HL-60 (cell line): Measurements from ENCODE around the gene CCDC88A.

Source experiments
- TF ChIP-seq, protein P1 (sequence below): IDR thresholded peaks from 2 replicates; pipeline ENCODE4 v1.6.1; 2012; ENCODE audit warnings: low read depth; ENCODE audit not compliant: insufficient replicate concordance
- TF ChIP-seq, protein P2 (sequence below): IDR thresholded peaks from one replicate; pipeline ENCODE4 v1.5.1; 2011; ENCODE audit warnings: low read length, control low read depth, inconsistent platforms; ENCODE audit not compliant: insufficient read depth

DNA sequence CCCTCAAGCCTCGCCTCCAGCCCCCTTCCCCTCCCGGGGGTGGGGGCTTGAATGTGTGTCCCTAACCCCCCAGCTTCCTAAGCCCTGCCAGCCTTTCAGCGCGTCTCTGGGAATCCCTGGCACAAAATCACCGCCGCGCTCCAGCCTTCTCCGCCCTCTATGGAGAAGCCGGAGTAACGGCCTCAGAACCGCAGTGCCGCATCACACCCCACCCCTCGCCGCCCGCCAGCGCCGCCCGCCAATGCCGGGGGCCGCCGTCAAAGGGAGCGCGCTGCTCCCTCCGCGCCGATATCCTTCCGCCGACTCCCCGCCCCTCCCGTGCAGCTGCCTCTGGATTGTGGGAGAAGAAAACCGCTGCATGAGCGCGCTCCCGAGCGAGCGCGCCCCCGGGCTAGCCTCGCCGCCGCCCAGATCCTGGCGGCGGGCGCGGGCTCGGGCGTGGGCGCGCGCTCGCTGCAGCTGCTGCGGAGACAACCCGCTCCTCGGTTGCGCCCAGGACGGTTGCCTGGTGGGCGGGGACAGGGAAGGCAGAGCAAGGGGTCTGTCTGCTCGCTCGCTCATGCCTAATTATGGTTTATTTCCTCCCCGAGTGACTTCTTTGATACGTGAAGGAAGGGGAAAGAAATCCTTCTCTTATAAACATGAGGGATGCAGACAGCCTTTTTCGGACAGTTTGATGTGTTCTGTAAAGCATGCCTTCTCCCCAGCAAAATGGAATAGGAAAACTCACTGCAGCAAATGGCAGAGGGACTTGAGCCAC, at the start of gene CCDC88A:
- TF ChIP-seq, protein P1, sequence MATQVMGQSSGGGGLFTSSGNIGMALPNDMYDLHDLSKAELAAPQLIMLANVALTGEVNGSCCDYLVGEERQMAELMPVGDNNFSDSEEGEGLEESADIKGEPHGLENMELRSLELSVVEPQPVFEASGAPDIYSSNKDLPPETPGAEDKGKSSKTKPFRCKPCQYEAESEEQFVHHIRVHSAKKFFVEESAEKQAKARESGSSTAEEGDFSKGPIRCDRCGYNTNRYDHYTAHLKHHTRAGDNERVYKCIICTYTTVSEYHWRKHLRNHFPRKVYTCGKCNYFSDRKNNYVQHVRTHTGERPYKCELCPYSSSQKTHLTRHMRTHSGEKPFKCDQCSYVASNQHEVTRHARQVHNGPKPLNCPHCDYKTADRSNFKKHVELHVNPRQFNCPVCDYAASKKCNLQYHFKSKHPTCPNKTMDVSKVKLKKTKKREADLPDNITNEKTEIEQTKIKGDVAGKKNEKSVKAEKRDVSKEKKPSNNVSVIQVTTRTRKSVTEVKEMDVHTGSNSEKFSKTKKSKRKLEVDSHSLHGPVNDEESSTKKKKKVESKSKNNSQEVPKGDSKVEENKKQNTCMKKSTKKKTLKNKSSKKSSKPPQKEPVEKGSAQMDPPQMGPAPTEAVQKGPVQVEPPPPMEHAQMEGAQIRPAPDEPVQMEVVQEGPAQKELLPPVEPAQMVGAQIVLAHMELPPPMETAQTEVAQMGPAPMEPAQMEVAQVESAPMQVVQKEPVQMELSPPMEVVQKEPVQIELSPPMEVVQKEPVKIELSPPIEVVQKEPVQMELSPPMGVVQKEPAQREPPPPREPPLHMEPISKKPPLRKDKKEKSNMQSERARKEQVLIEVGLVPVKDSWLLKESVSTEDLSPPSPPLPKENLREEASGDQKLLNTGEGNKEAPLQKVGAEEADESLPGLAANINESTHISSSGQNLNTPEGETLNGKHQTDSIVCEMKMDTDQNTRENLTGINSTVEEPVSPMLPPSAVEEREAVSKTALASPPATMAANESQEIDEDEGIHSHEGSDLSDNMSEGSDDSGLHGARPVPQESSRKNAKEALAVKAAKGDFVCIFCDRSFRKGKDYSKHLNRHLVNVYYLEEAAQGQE = peak; percentile 58
- TF ChIP-seq, protein P2, sequence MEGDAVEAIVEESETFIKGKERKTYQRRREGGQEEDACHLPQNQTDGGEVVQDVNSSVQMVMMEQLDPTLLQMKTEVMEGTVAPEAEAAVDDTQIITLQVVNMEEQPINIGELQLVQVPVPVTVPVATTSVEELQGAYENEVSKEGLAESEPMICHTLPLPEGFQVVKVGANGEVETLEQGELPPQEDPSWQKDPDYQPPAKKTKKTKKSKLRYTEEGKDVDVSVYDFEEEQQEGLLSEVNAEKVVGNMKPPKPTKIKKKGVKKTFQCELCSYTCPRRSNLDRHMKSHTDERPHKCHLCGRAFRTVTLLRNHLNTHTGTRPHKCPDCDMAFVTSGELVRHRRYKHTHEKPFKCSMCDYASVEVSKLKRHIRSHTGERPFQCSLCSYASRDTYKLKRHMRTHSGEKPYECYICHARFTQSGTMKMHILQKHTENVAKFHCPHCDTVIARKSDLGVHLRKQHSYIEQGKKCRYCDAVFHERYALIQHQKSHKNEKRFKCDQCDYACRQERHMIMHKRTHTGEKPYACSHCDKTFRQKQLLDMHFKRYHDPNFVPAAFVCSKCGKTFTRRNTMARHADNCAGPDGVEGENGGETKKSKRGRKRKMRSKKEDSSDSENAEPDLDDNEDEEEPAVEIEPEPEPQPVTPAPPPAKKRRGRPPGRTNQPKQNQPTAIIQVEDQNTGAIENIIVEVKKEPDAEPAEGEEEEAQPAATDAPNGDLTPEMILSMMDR = no peak
